Measurements from ENCODE around the gene ANKS1B. TPM values are rescaled to one million over a fixed set of nuclear protein-coding genes. Genes with fewer than 3 reads are reported as not detected.

Gene ANKS1B
- total and polyA plus RNA-seq, 2 of the 4 experiments (the other 2 are of a cell fraction), result 0.17 to 0.18 TPM

DNA sequence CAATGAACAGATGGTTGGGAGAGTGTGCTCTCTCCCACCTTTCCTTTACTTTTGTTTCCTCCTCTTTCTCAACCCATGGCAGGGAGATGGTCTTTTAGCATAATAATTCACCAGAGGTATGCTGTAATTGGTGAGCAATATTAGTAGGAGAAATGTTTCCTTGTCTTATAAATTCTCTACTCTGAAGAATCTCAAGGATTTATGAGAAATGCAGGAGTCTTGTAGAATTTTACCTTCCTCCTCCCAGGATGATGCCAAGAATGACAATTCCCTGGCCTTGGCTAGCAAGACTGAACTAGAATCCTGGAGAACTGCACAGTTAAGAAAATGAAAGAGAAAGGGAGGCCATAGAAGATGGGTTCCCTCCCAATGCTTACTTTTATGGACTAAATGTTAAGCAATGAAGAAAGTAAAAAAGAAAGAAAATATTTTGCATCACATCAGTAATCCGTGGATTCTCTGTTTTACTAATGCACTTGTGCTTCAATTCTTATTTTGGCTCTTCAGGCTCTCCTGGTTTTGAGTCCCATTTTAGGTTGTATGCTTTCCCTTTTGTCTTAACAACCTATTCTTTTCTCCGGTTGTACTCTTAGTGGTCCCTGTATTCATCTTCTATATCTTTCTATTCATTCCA is 530.1 kb downstream of the ANKS1B start:
- ATAC-seq (ENCODE audit: low read depth) (no peak), DNase-seq (no peak)
- Histone ChIP-seq H4K8ac (ENCODE audit: low read depth in 2 of 2, low read length in 2 of 2) (no peak overlapping the region), H3K9me3 (ENCODE audit: control insufficient read depth, insufficient read depth, low read length) (peaks cover 8% of the 10 kb centered on the region), H2AFZ (replicated peaks; ENCODE audit: low read length, poor library complexity) (no peak overlapping the region), H3K23ac (ENCODE audit: low read depth, low read length) (no peak overlapping the region), H3K56ac (ENCODE audit: extremely low read depth, insufficient read depth, low read length) (no peak overlapping the region), H3K9ac (ENCODE audit: low read depth, low read length) (no peak overlapping the region), H4K5ac (ENCODE audit: low read depth, low read length) (no peak overlapping the region), H3K4ac (ENCODE audit: low read depth, low read length) (no peak overlapping the region), H2BK120ac (ENCODE audit: low read depth, low read length) (no peak overlapping the region), H3K18ac (ENCODE audit: low read depth, low read length) (no peak overlapping the region), H3K36me3 (ENCODE audit: control insufficient read depth, insufficient read depth, low read length) (no peaks in the 10 kb centered on the region), H3K4me1 (ENCODE audit: control insufficient read depth, insufficient read depth, low read length) (no peaks in the 10 kb centered on the region), H2AK5ac (ENCODE audit: low read depth, low read length) (no peak overlapping the region), H2AK9ac (replicated peaks; ENCODE audit: low read depth, low read length, poor library complexity) (no peak overlapping the region), H4K91ac (ENCODE audit: insufficient read depth, low read depth, low read length) (no peak overlapping the region), H2BK5ac (ENCODE audit: low read depth, low read length, poor library complexity, severe bottlenecking) (no peak overlapping the region), H3K27me3 (ENCODE audit: control insufficient read depth, insufficient read depth, low read length) (no peaks in the 10 kb centered on the region), H2BK15ac (ENCODE audit: low read depth, low read length) (no peak overlapping the region), H3K4me3 (ENCODE audit: insufficient read depth, low read depth, low read length) (no peak overlapping the region), H3K4me2 (ENCODE audit: low read depth, low read length) (no peak overlapping the region), H3K27ac (ENCODE audit: insufficient read depth, low read length) (no peak overlapping the region), H3K14ac (replicated peaks; ENCODE audit: low read depth, low read length) (no peak overlapping the region), H3K79me1 (ENCODE audit: low read depth in 1 of 2, low read length in 2 of 2) (no peaks in the 10 kb centered on the region), H4K20me1 (ENCODE audit: insufficient read depth, low read length) (no peaks in the 10 kb centered on the region), H2BK20ac (ENCODE audit: low read depth, low read length) (no peak overlapping the region), H3K9me1 (ENCODE audit: insufficient read depth, low read length) (no peaks in the 10 kb centered on the region)
- dilution Hi-C loops (cut with HindIII; ENCODE audit: low sequenced_read_pairs, unreplicated experiment), result no loop called here
- in situ Hi-C loops (cut with MboI; ENCODE audit: low sequenced_read_pairs), result no loop called here
- ChIA-PET POLR2A (ENCODE audit: unreplicated experiment) (no interaction called here), CTCF (no interaction called here)
- BruUV-seq (replicated peaks), result no TSS peak
- WGBS, 2 experiments (ENCODE audit: extremely low coverage in 2 of 2, insufficient read length in 1 of 2), result no CpG with 5 or more reads among the region's 2 CpGs
- TF ChIP-seq FOS (IDR thresholded peaks at IDR 0.05; ENCODE audit: low read depth, low read length) (no peak), RFX5 (IDR thresholded peaks at IDR 0.05; ENCODE audit: low read depth, low read length) (no peak), MAZ (IDR thresholded peaks at IDR 0.05; ENCODE audit: borderline replicate concordance, low read depth, low read length) (no peak), CEBPB (IDR thresholded peaks at IDR 0.05; ENCODE audit: low read depth, low read length) (no peak), RAD21 (IDR thresholded peaks at IDR 0.05; ENCODE audit: low read length) (no peak), NFE2L2 (IDR thresholded peaks at IDR 0.05; ENCODE audit: low read depth, low read length) (no peak), MXI1 (IDR thresholded peaks at IDR 0.05; ENCODE audit: borderline replicate concordance, low read depth, low read length) (no peak), POLR2A (IDR thresholded peaks at IDR 0.05; ENCODE audit: low read depth, low read length) (no peak), MAFK (IDR thresholded peaks at IDR 0.05; ENCODE audit: low read depth, low read length) (no peak), BHLHE40 (IDR thresholded peaks at IDR 0.05; ENCODE audit: low read depth, low read length) (no peak), SMC3 (IDR thresholded peaks at IDR 0.05; ENCODE audit: low read depth, low read length) (no peak), RCOR1 (IDR thresholded peaks at IDR 0.05; ENCODE audit: insufficient replicate concordance, low read length) (no peak), CHD1 (IDR thresholded peaks at IDR 0.05; ENCODE audit: low read depth, low read length) (no peak)
- TF ChIP-seq, protein P1, sequence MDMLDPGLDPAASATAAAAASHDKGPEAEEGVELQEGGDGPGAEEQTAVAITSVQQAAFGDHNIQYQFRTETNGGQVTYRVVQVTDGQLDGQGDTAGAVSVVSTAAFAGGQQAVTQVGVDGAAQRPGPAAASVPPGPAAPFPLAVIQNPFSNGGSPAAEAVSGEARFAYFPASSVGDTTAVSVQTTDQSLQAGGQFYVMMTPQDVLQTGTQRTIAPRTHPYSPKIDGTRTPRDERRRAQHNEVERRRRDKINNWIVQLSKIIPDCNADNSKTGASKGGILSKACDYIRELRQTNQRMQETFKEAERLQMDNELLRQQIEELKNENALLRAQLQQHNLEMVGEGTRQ (IDR thresholded peaks at IDR 0.05; ENCODE audit: low read depth, low read length), result no peak
- TF ChIP-seq, protein P2, sequence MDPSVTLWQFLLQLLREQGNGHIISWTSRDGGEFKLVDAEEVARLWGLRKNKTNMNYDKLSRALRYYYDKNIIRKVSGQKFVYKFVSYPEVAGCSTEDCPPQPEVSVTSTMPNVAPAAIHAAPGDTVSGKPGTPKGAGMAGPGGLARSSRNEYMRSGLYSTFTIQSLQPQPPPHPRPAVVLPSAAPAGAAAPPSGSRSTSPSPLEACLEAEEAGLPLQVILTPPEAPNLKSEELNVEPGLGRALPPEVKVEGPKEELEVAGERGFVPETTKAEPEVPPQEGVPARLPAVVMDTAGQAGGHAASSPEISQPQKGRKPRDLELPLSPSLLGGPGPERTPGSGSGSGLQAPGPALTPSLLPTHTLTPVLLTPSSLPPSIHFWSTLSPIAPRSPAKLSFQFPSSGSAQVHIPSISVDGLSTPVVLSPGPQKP (IDR thresholded peaks at IDR 0.05; ENCODE audit: borderline replicate concordance, low read depth, low read length), result no peak
- TF ChIP-seq, protein P3, sequence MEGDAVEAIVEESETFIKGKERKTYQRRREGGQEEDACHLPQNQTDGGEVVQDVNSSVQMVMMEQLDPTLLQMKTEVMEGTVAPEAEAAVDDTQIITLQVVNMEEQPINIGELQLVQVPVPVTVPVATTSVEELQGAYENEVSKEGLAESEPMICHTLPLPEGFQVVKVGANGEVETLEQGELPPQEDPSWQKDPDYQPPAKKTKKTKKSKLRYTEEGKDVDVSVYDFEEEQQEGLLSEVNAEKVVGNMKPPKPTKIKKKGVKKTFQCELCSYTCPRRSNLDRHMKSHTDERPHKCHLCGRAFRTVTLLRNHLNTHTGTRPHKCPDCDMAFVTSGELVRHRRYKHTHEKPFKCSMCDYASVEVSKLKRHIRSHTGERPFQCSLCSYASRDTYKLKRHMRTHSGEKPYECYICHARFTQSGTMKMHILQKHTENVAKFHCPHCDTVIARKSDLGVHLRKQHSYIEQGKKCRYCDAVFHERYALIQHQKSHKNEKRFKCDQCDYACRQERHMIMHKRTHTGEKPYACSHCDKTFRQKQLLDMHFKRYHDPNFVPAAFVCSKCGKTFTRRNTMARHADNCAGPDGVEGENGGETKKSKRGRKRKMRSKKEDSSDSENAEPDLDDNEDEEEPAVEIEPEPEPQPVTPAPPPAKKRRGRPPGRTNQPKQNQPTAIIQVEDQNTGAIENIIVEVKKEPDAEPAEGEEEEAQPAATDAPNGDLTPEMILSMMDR (conservative IDR thresholded peaks at IDR 0.05; ENCODE audit: low read depth, low read length), result no peak
- intact Hi-C loops (cut with micrococcal nuclease), result no loop called here

Measured in IMR-90 (cell line).